Fibroblast of pulmonary artery (primary cell): Measurements from ENCODE around the gene CACNA1D.

Experiments used
- DNase-seq: peaks from one replicate; pipeline ENCODE4 v3.0.0-alpha.2; 2010; ENCODE audit warnings: low read depth
- H3K4me3 ChIP-seq: replicated peaks from 2 replicates; pipeline ENCODE4 v1.5.1; 2011; ENCODE audit warnings: low read depth, mild to moderate bottlenecking, control low read depth, low read length, moderate library complexity
- CTCF ChIP-seq: IDR thresholded peaks from 2 replicates; pipeline ENCODE4 v1.5.1; 2011; ENCODE audit warnings: mild to moderate bottlenecking, control low read depth, low read length, inconsistent platforms; ENCODE audit errors: missing control alignments

CACNA1D gene

GRCh38 chr3:53641397-53641796 is 147.0 kb downstream of the CACNA1D start:
- no peak overlapping the region for H3K4me3 ChIP-seq
- TF ChIP-seq CTCF: no peak
- DNase-seq: no peak

DNA sequence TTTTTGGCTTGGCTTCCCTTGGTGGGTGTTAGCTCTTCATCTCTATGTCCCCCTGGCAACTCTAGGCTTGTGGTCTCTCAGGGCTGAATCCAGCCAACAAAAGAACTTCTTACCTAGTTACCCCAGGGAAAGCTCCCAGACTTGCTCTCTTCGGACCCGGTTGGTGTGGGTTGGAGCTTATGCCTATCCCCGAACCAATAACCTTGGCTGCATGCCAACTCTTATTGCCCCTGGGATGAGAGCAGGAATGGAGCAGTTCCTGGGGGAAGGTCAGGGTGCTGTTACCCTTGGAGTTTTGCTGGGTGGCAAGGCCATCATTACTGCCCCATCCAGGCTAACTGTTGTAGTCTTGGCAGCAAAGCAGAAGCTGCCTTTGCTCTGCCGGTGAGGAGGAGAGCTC is 147.8 kb downstream of the CACNA1D start:
- no peak for DNase-seq
- H3K4me3 ChIP-seq: no peak overlapping the region
- no peak for TF ChIP-seq CTCF

DNA sequence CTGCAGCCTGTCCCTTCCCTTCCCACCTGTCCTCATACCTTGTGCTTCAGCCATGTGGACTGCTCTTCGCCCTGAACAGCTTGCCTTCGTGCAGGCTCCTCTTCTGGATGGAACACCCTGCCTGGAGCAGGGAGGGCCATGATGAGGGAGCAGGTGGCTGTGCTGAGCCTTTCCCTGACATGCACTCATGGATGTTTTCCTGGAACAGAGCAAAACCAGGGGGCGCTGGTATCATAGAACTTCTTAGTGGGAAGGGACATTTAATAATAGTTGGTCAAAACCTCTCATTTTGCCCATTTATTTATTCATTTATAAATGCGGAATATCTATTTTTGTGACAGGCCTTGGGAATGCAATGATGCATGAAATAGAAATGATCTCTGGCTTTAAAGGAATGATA is 149.3 kb downstream of the CACNA1D start:
- no peak for DNase-seq
- H3K4me3 ChIP-seq: no peak overlapping the region
- TF ChIP-seq CTCF: no peak

DNA sequence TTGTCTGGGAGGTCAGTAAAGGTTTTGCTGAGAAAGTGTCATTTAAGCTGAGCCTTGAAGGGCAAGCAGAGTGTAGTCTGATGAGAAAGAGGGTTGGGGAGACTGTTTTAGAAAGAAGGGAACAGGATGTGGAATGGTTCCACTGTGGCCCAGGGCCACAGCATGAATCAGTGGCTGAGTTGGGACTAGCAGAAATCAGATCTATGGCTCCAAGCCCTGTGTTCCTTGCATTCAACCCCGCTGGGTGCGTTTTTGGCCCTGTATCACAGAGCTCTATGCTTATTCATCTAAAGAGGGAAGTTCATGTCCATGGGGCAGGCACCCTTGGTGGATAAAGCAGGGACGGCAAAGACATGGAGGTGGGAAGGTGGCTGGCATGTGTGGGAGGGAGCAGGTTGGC is 151.3 kb downstream of the CACNA1D start:
- no peak for DNase-seq
- H3K4me3 ChIP-seq: no peak overlapping the region
- TF ChIP-seq CTCF: no peak

DNA sequence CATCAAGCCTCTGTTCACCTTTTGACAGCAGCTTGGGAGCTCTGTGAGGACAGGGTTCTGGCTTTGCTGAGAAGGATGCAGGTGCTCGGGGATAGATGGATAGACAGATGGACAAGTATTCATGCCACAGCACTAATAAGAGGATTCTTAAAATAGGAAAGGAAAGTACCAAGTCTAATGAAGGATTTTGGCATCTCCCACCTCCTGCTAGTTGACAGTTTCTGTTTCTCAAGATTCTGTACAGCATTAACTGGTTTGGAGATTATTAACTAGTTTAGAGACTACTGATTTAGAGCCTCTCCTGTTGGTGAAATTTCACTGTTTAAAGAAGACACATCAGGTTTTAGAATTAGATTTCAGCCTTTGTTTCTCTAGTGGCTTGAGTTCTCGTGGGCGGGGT is 152.3 kb downstream of the CACNA1D start:
- no peak for TF ChIP-seq CTCF
- DNase-seq: no peak
- no peak overlapping the region for H3K4me3 ChIP-seq

- no peak for DNase-seq
- no peak for TF ChIP-seq CTCF
- H3K4me3 ChIP-seq: no peak overlapping the region
Observed at GRCh38 chr3:53649816-53650215, 155.4 kb downstream of the CACNA1D start.

DNA sequence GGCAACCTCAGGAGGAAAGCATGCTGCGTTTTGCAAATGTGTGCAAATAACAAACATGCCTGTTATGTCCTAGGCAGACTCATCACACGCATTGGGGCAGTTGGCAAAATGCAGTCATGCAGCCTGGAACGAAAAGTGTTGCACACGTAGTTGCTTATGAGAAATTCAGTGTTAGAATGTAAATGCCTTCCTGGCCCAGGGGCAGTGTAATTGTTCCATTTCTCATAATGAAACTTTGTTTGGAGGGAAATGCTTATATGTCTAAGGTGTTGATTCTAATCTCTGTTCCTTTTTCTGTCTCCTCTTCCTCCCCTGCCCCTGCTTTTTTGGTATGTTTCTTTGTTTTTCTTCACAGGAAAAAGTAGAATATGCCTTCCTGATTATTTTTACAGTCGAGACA is 156.0 kb downstream of the CACNA1D start:
- DNase-seq: no peak
- no peak for TF ChIP-seq CTCF
- no peak overlapping the region for H3K4me3 ChIP-seq
